ENCODE results near the gene ASIP.

The ASIP gene

DNA sequence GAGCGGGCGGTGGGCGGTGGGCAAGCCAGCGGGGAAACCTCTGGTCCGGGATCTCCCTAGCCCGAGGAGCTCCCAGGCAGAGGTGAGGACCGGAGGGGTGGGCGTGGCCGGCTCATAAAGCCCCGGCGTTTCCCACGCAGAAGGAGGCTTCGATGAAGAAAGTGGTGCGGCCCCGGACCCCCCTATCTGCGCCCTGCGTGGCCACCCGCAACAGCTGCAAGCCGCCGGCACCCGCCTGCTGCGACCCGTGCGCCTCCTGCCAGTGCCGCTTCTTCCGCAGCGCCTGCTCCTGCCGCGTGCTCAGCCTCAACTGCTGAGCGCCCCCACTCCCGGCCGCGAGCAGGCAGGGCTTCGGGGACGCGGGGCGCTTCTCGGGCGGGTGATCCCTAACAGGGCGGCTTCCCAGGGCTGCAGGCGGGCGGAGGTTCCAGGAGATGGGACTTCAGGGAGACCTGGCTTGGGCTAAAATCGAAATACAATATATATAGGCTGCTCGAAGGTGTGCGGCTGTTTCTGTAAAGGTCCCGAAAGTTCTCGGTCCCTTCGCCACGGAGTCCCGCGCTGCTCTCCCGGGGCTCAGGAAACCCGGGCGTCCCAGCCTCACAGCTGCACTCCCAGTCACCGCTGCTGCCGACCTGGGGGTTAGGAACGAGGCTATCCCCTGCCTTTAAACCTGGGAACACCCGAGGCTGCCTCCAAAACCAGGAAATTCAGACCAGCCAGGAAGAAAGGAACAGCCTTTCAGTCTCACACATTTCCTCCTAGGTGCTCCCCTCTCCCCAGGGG, 27.8 kb downstream of the ASIP start:
- no peak overlapping the region for H3K27ac ChIP-seq
- TF ChIP-seq, protein P1, sequence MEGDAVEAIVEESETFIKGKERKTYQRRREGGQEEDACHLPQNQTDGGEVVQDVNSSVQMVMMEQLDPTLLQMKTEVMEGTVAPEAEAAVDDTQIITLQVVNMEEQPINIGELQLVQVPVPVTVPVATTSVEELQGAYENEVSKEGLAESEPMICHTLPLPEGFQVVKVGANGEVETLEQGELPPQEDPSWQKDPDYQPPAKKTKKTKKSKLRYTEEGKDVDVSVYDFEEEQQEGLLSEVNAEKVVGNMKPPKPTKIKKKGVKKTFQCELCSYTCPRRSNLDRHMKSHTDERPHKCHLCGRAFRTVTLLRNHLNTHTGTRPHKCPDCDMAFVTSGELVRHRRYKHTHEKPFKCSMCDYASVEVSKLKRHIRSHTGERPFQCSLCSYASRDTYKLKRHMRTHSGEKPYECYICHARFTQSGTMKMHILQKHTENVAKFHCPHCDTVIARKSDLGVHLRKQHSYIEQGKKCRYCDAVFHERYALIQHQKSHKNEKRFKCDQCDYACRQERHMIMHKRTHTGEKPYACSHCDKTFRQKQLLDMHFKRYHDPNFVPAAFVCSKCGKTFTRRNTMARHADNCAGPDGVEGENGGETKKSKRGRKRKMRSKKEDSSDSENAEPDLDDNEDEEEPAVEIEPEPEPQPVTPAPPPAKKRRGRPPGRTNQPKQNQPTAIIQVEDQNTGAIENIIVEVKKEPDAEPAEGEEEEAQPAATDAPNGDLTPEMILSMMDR (IDR thresholded peaks at IDR 0.05; ENCODE audit: low read depth, low read length): no peak
- H3K27me3 ChIP-seq (ENCODE audit: insufficient read depth, low read depth, severe bottlenecking): no peaks in the 10 kb centered on the region
- no peak for DNase-seq
- peaks cover 10% of the 10 kb centered on the region for H3K36me3 ChIP-seq
- H3K4me3 ChIP-seq (ENCODE audit: low read depth, low read length): no peak overlapping the region
- no peaks in the 10 kb centered on the region for H3K9me3 ChIP-seq (ENCODE audit: severe bottlenecking)

DNA sequence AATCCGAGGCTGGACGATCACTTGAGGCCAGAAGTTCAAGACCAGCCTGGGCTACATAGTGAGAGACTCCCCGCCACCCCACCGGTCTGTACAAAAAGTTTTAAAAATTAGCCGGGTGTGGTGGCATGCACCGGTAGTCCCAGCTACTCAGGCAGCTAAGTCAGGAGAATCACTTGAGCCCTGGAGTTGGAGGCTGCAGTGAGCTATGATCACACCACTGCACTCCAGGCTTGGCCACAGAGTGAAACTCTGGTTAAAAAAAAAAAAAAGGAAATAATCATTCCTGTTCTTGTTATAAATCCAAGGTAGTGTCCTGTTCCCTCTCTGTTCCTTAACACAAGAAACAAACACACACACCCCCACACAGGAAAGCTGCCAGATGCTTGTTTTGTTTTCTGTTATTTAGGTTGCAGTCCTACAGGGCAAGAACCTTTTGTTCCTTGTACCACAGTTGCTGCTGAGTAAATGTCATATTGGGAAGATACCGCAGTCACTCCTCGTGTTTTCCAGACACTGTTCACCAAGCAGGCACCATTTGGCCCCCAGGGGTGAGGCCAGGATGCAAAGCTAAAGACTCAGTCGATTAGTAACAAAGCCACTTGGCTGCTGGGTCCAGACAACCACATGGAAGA, 28.9 kb downstream of the ASIP start:
- Histone ChIP-seq H3K36me3 (peaks cover 18% of the 10 kb centered on the region), H3K9me3 (ENCODE audit: severe bottlenecking) (no peaks in the 10 kb centered on the region), H3K27me3 (ENCODE audit: insufficient read depth, low read depth, severe bottlenecking) (no peaks in the 10 kb centered on the region), H3K27ac (no peak overlapping the region), H3K4me3 (ENCODE audit: low read depth, low read length) (no peak overlapping the region)
- DNase-seq: no peak
- TF ChIP-seq, protein P1 (IDR thresholded peaks at IDR 0.05; ENCODE audit: low read depth, low read length): no peak

DNA sequence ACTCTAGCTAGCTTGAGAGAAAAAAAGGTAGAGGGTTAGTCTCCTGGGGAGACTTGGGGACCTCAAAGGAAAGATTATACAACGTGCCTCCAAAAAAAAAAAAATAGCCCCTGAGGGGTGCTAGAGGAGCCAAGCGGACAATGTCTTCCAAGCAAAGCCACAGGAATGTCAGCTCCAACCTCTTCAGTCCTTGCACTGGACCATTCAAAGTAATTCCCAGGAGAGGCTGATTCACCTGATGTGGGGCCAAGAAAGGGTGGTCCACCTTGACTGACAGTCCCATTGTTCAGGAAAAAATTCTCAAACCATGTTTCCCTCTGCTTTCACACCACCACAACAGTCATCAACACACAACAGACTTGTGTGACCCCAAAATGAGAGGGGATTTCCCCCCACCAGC, 30.7 kb downstream of the ASIP start:
- Histone ChIP-seq H3K9me3 (ENCODE audit: severe bottlenecking) (no peaks in the 10 kb centered on the region), H3K36me3 (peaks cover 34% of the 10 kb centered on the region), H3K27me3 (ENCODE audit: insufficient read depth, low read depth, severe bottlenecking) (no peaks in the 10 kb centered on the region), H3K27ac (no peak overlapping the region), H3K4me3 (ENCODE audit: low read depth, low read length) (no peak overlapping the region)
- no peak for DNase-seq
- TF ChIP-seq, protein P1 (IDR thresholded peaks at IDR 0.05; ENCODE audit: low read depth, low read length): no peak

DNA sequence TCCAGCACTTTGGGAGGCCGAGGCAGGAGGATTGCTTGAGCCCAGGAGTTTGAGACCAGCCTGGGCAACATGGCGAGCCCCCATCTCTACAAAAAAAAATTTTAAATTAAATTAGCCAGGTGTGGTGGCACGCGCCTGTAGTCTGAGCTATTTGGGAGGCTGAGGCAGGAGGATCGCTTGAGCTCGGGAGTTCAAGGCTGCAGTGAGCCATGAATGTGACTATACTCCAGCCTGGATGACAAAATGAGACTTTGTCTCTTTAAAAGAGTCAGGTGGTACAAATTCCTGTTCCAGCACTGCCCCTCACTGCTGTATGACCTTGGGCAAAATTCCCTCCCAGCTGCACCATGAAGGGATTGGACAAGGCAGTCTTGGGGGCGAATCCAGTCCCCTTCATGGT, 33.5 kb downstream of the ASIP start:
- H3K27ac ChIP-seq: no peak overlapping the region
- no peak for DNase-seq
- no peaks in the 10 kb centered on the region for H3K27me3 ChIP-seq (ENCODE audit: insufficient read depth, low read depth, severe bottlenecking)
- TF ChIP-seq, protein P1 (IDR thresholded peaks at IDR 0.05; ENCODE audit: low read depth, low read length): no peak
- peaks cover 55% of the 10 kb centered on the region for H3K36me3 ChIP-seq
- no peaks in the 10 kb centered on the region for H3K9me3 ChIP-seq (ENCODE audit: severe bottlenecking)
- no peak overlapping the region for H3K4me3 ChIP-seq (ENCODE audit: low read depth, low read length)

DNA sequence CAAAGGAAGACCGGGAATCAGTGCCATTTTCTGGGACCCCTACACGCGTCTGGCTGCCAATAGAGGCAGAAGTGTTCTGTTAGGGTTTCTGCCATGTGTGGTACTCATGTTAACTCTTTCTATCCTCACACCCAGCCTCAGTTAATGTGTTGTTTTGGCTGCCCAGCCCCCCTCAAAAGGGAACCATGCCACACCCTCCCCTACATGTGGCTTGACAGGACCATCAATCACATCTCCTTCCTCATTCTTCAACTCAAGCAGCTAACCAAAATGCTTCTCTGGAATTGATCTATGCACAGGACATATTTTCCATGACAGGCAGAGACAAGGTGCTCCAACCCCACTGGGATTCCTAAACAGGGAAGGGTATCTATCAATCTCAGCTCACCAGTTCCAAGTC, 40.0 kb downstream of the ASIP start:
- no peak overlapping the region for H3K27ac ChIP-seq
- no peaks in the 10 kb centered on the region for H3K27me3 ChIP-seq (ENCODE audit: insufficient read depth, low read depth, severe bottlenecking)
- H3K9me3 ChIP-seq (ENCODE audit: severe bottlenecking): no peaks in the 10 kb centered on the region
- no peak overlapping the region for H3K4me3 ChIP-seq (ENCODE audit: low read depth, low read length)
- DNase-seq: no peak
- H3K36me3 ChIP-seq: peaks cover 93% of the 10 kb centered on the region
- TF ChIP-seq, protein P1 (IDR thresholded peaks at IDR 0.05; ENCODE audit: low read depth, low read length): no peak
